Measurements from ENCODE around the gene LMAN1L.

Gene LMAN1L

GRCh38 chr15:74777769-74778598 lies 34.7 kb upstream of the LMAN1L start:
- H3K4me3 ChIP-seq (ENCODE audit: low read depth, low read length): no peak overlapping the region
- TF ChIP-seq, protein P1, sequence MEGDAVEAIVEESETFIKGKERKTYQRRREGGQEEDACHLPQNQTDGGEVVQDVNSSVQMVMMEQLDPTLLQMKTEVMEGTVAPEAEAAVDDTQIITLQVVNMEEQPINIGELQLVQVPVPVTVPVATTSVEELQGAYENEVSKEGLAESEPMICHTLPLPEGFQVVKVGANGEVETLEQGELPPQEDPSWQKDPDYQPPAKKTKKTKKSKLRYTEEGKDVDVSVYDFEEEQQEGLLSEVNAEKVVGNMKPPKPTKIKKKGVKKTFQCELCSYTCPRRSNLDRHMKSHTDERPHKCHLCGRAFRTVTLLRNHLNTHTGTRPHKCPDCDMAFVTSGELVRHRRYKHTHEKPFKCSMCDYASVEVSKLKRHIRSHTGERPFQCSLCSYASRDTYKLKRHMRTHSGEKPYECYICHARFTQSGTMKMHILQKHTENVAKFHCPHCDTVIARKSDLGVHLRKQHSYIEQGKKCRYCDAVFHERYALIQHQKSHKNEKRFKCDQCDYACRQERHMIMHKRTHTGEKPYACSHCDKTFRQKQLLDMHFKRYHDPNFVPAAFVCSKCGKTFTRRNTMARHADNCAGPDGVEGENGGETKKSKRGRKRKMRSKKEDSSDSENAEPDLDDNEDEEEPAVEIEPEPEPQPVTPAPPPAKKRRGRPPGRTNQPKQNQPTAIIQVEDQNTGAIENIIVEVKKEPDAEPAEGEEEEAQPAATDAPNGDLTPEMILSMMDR (IDR thresholded peaks at IDR 0.05; ENCODE audit: borderline replicate concordance, insufficient read depth, low read depth, low read length): no peak

GRCh38 chr15:74778599-74778970 lies 34.0 kb upstream of the LMAN1L start:
- TF ChIP-seq, protein P1 (IDR thresholded peaks at IDR 0.05; ENCODE audit: borderline replicate concordance, insufficient read depth, low read depth, low read length): no peak
- no peak overlapping the region for H3K4me3 ChIP-seq (ENCODE audit: low read depth, low read length)

DNA sequence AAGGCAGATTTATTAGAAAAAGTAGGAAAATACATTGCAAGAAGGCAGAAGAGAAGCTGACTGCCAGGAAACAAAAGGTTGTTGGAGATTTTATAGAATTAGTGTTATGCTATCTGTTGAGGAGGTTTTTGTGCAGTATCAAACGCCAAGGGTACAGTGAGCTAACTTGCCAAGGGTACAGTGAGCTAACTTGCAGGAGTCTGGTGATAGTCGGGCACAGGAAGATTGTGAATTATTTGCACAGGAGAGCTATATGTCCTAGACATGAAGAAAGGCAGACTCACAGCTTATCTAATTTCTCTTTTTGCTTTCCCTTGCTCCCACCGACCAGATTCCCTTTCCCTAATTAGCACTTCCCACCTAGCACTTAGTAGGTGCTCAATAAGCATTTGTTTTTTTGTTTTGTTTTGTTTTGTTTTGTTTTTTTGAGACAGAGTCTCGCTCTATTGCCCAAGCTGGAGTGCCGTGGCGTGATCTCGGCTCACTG lies 33.4 kb upstream of the LMAN1L start:
- no peak overlapping the region for H3K4me3 ChIP-seq (ENCODE audit: low read depth, low read length)
- TF ChIP-seq, protein P1 (IDR thresholded peaks at IDR 0.05; ENCODE audit: borderline replicate concordance, insufficient read depth, low read depth, low read length): no peak

DNA sequence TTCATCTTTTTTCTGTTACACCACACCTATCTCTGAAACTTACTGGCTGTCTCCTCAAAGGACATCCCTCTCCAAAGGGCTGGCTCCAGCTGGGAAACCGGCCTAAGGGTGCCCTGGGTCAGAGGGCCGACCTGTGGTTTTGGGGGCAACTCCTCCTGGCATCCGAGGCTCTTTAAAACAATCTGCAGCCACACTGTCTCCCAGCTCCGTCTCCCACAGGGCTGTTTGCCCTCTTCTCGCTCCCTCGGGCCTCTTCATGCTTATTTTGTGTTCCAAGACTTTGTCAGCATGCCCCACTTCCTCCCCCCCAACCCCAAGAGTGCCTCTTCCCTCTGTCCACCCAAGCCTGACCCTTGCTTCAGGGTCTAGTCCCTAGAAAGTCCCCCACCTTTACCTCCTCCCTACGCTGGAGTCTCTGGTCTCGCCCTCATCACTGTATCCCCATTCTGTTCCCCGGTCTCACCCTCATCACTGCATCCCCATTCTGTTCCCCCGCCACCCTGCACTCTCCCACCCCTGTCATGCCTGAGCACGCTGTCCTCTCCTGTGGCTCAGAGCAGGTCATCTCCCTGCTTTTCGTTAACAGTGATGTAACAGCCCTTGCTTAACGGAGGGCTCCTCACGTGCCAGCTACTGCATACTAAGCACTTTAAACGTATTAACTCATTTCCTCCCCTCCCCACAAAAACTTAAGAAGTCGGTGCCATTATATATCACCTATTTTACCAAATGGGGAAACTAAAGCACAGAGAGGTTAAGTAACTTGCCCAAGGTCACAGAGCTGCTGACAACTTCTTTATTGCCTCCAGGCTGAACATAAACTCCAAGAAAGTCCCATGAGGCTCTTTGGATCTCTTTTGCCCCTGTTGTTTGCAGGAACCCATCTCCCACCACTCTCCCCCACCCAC lies 31.9 kb upstream of the LMAN1L start:
- TF ChIP-seq, protein P1 (IDR thresholded peaks at IDR 0.05; ENCODE audit: borderline replicate concordance, insufficient read depth, low read depth, low read length): no peak
- H3K4me3 ChIP-seq (ENCODE audit: low read depth, low read length): peak overlapping the region; percentile 76

DNA sequence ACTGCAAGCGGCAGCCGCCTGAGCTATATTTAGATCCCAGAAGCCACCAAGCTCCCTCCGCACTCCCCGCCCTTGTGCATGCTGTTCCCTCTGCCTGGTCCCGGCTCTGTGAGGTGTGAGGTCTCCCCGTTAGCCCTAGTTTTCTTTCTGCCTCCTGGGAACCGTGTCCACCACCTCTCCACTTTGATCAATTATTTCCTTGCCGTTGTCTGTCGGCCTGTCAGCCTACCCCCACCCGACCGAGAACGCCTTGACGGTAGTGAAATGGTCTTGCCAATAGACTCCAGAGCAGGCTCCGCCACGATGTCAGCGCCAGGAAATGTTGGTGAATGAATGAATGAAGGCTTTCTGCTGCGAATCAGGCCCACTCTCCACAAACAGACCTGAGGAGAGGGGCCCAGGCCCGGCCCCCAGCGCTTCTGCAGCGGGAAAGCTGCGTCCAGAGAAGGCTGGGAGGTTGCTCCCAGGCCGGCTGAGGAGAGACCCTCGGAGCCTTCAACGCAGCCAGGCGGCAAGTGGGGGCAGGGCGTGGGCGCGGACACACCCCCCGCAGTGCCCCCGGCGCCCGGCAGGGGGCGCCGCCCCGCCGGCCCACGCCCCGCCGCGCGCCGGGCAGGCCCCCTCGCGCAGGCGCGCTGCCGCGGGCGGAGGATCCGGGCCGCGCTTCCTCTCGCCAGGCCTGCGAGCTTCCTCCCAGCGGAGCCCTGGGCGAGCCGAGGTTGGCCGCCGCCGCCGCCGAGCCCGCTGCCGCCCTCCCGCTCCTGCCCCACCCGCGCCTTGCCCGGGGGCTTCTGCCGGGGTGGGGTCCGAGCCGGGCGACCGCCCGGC lies 31.0 kb upstream of the LMAN1L start, which contains the start of gene CSK:
Gene CSK (plus strand): TSS at position 650 of the 828 bp plus-strand sequence. CDS start 16,218 bp downstream, outside the sequence.
- peak within 1 kb of the TSS; percentile 98 for H3K4me3 ChIP-seq (ENCODE audit: low read depth, low read length)
- TF ChIP-seq, protein P1 (IDR thresholded peaks at IDR 0.05; ENCODE audit: borderline replicate concordance, insufficient read depth, low read depth, low read length): peak; percentile 80

GRCh38 chr15:74782259-74783071 lies 30.2 kb upstream of the LMAN1L start:
- TF ChIP-seq, protein P1 (IDR thresholded peaks at IDR 0.05; ENCODE audit: borderline replicate concordance, insufficient read depth, low read depth, low read length): no peak
- peak overlapping the region; percentile 98 for H3K4me3 ChIP-seq (ENCODE audit: low read depth, low read length)

All from GM12875 (cell line).